DMS 273 treated with DMSO at 0.1 percent for 48 hours (cell line): ENCODE measurements around the gene GRIK2.

Source experiments
- DNase-seq: peaks from one replicate; lab custom pipeline; 2025; lab: John Stamatoyannopoulos, UW

Gene GRIK2

GRCh38 chr6:101400326-101401135 lies 7.0 kb downstream of the GRIK2 start:
- DNase-seq = no peak

- DNase-seq = no peak
These were observed 7.7 kb downstream of the GRIK2 start for GRCh38 chr6:101401171-101401570.

GRCh38 chr6:101401792-101402621 lies 8.5 kb downstream of the GRIK2 start:
- DNase-seq = no peak

DNA sequence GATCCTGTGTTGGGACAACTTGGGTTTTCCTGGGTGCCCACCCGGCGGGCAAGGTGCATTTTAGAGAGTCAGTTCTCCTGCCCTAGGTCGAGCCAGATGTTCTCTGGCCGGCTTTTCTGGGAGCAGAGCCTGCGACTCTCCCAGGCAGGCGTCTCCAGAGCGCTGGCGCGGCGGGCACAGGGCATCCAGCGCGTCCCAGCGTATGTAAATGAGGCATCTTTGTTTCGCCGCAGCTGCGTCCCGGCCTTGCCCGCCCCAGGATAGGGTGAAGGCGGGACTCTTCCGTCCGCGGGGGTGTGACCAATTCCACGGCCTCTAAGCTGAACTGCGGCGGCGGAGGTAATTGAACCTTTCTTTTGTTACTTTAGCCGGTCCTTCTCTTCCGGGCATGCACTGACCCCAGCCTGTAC lies 9.1 kb downstream of the GRIK2 start:
- no peak for DNase-seq

DNA sequence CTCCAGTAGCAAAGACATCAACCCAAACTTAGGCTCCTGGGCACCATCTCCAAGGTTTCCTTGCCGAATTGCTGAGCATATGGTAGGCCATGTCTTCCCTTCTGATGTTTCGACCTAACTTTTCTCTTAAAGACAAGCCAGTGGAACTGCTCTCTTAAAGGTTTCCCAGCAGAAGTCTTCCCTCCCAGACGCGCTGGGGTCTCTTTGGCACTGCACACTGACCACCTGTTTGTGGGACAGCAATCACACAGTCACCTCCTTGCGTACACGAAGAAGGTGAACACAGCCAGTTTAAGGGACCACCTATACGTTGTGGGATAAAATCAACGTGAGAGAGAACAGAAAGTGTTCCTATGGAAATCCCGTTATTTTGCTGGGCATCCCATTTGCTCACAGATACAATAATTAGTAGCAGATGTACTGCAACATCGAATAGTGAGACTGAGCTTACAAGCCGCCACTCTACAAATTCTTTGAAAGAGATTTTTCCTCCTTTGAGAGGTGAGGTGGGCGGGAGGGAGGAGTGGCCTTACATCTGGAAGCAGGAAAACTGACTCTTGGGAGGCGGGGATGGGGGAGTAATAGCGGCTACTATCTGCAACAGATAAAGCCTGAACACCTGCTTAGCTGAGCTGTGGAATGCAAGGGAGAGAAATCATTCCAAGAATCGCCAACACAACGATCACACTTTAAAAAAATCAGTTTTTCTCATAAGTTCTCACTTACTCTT lies 9.9 kb downstream of the GRIK2 start:
- DNase-seq = no peak

DNA sequence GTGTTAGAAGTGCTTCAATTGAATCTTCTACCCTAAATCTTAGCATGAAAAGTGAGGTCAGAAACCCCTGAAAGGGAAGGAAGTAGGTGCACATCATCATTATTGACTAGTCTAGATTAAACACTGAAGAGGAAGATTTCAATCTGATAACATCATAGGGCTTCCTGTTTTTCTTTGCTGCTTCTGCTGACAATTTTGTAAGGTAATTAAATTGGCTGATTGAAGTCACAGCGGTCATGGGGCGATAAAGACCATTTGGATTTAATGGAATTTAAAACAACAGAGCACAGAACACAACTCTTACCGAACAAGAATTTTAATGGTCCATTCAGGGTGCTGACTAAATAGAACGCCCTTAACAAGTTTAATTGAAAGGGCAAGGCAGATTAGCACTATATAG lies 11.3 kb downstream of the GRIK2 start:
- DNase-seq = no peak

DNA sequence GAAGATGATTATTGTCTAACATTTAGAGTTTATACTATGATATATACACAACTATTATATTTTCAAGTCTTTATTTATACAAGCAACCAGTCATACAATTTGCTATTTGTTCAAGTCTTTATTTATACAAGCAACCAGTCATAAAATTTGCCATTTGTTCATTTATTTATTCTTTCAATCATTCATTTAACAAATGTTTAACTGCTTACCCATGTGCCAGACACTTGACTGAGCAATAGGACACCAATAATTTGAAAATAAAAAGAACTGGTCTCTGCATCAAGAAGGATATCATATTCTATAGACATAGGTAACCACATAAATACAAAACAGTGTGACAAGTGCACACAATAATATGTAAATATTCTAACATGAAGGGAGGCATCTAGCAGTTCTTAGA lies 20.3 kb downstream of the GRIK2 start:
- DNase-seq = no peak

GRCh38 chr6:101417900-101418299 lies 24.4 kb downstream of the GRIK2 start:
- DNase-seq = no peak

DNA sequence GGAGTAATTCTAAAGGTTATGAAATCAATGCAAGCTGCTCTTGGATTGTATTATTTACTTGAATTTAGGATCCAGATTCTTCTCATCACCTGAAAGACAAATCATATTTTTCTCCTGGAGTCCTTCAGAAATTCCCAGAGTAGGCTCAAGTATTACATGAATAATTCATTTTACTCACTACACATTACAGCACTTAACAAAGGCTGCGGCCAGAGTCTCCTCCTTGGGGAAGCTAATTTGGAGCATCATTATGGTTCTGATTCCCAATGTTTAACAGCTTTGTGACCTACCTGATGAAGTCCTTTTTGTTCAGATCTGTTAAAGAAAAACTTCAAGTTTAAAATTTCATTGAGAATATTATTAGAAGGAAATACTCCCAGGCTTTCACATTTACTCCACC lies 28.7 kb downstream of the GRIK2 start:
- no peak for DNase-seq

GRCh38 chr6:101422811-101423210 lies 29.3 kb downstream of the GRIK2 start:
- no peak for DNase-seq

DNA sequence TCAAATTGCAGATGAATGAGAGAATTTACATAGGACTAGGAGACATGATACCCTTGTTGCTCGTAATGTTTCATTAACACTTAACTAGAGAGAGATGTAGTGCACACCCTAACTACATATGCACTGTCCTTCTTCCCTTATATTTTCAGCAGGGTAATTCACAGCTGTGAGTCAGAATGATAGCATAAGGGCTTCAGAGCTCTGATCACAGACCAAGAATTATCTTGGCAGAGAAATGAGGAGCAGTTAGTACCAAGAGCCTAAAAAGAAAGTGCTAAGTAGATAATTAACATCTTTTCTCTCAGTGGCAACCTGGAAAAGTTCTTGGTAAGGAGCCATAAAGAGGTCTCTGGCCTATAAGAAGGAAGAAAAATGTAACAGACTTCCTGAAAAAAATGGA lies 35.8 kb downstream of the GRIK2 start:
- no peak for DNase-seq

DNA sequence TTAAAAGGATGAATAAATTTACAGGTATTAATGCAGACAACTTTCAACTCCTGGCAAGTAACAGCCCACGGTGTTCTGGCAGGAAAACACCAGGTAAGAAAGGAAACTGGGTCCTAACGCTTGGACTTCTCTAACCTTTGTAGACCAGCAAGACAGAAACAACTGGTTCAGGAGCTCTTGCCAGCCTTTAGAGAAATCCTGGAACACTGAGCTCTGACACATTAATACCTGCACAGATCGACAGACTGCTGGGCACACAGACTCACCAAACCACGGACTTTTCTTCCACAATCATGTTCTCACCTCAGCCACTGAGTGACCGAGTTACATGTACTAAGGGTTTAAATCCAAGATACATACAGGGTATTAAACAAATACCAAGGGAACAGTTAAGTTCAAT lies 36.3 kb downstream of the GRIK2 start:
- DNase-seq = no peak

- no peak for DNase-seq
These were observed 39.6 kb downstream of the GRIK2 start for GRCh38 chr6:101433141-101433540.

DNA sequence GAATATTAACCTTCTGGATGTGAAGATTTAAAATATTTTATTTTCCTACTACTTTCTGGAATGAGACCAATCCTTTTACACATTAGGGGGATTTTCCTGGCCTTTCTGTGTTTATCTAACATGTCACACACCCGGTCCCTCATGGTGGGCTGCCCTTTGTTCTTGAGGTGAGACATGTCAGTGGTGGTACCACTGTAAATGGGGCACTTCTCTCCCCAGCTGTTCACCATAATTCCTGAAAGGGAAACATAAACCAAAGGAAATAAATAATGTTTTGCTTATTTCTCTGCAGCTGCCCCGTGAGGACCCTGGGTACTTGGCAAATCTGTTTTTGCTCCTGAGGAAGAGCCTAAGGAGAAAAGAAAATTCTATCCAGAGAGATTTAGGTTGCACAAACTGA lies 41.1 kb downstream of the GRIK2 start:
- DNase-seq = no peak

DNA sequence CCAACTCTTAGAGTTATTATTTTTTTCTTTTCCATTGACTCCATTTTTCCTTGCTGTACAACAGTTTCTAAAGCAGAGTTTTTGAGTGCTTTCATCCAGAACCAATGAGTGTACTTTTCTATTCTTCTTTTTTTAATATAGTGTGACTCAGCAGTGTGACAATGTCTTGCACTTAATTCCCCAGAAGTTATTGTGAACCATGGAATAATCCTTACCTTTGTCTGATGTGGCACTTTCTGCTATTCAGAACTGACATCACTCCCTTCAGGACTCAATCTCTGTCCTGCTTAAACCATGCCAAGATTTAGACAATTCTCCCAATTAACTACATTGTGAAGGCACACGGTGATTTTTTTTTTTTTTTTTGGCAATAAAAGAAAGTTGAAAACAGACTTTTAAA lies 41.5 kb downstream of the GRIK2 start:
- no peak for DNase-seq

DNA sequence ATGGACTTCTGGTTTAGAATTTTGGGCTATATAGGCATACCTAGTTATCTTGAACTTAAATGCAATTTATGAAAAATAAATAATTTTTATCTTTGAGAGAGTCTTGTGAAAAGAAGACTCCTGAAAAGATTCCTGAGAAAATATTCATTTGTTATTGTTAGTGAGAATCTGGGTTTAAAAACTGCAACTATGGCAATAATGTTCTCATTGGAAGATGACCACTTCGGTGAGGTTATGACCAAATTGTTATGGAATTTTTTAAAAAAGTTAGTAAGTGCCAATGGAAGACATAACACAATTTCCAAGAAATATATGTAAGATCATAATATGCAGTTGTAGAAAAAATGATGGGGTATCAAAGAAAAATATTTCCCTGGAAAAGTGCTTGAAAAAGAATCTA lies 46.3 kb downstream of the GRIK2 start:
- DNase-seq = no peak

GRCh38 chr6:101443315-101443714 lies 49.8 kb downstream of the GRIK2 start:
- no peak for DNase-seq

- no peak for DNase-seq
These were observed 51.2 kb downstream of the GRIK2 start for GRCh38 chr6:101444717-101445116.

DNA sequence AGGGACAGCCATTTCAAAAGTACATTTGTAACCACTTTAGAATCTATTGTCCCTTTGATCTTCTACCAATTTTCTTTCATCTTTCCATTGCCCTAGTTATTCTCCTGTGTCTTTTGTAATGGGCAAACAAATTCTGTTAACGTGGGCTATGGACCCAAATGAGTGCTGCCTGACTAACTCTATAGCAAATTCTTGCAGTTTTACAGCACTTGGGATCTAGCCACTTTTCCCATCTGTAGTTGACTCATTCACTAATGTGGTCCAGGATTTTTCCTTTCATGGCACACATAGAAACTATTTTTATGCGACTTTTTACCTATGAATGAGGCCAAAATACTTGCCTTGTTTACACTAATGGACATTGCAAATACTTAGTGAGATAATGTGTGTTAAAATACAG lies 52.0 kb downstream of the GRIK2 start:
- DNase-seq = no peak

DNA sequence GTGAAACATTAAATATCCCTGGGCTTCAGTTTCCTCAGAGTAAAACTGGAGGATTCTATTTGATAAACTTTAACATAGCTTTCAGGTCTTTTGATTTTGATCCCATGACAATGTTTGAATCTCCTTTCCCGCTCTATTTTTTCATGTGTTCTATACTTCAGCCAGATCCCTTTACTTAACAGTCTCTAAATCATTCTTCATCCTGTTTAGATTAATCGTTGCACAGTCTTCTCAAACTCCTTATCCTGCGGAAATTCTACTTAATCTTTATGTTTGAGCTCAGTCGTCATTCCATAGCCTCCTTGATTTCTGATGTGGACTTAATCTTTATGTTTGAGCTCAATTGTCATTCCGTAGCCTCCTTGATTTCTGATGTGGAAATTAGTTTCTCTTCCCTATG lies 57.4 kb downstream of the GRIK2 start:
- DNase-seq = no peak

DNA sequence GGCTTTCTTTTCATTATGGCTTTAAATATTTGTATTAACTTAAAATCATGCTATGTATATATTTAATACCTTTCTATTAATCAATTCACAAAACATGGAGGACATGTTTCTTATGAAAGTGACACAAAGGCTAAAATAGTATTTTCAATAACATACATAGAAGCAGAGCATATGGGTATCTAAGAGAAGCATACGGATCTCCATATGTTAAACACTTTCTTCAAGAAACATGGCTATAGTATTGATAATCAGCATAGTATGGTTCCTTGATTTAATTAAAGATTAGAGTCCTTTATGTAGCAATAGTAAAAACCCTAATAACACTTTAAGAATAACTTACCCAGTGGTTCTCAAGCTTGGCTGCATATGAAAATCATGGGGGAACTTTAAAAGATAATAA lies 58.5 kb downstream of the GRIK2 start:
- DNase-seq = no peak

- DNase-seq = no peak
These were observed 59.7 kb downstream of the GRIK2 start for GRCh38 chr6:101453221-101453620.
